Skeletal muscle satellite cell (primary cell): ENCODE results near the gene CD81.

Experiments
- H3K27me3 ChIP-seq: 2 replicates; pipeline ENCODE4 v1.7.0; 2013; ENCODE audit warnings: low read length; ENCODE audit not compliant: control insufficient read depth, insufficient read depth
- H3K36me3 ChIP-seq: 2 replicates; pipeline ENCODE4 v1.7.0; 2013; ENCODE audit warnings: mild to moderate bottlenecking, control low read depth, low read length; ENCODE audit not compliant: insufficient read depth
- H3K4me1 ChIP-seq: 2 replicates; pipeline ENCODE4 v1.7.0; 2013; ENCODE audit warnings: low read length; ENCODE audit not compliant: control insufficient read depth, insufficient read depth
- H3K4me2 ChIP-seq: 2 replicates; pipeline ENCODE4 v1.7.0; 2013; ENCODE audit warnings: mild to moderate bottlenecking, low read length
- H3K4me3 ChIP-seq: 2 replicates; pipeline ENCODE4 v1.7.0; 2013; ENCODE audit warnings: low read length
- H3K9ac ChIP-seq: 2 replicates; pipeline ENCODE4 v1.7.0; 2013; ENCODE audit warnings: mild to moderate bottlenecking, low read depth, low read length, moderate library complexity
- H3K9me3 ChIP-seq: replicated peaks from 2 replicates; pipeline ENCODE4 v1.7.0; 2013; ENCODE audit warnings: mild to moderate bottlenecking, control low read depth, low read length

CD81 gene

GRCh38 chr11:2440646-2441045 is 63.5 kb downstream of the CD81 start:
- H3K36me3 ChIP-seq = no peaks in the 10 kb centered on the region
- H3K27me3 ChIP-seq = peaks cover 51% of the 10 kb centered on the region
- H3K4me1 ChIP-seq = no peaks in the 10 kb centered on the region
- H3K4me3 ChIP-seq = no peak overlapping the region
- no peaks in the 10 kb centered on the region for H3K9me3 ChIP-seq
- H3K9ac ChIP-seq = no peak overlapping the region
- H3K4me2 ChIP-seq = no peak overlapping the region

DNA sequence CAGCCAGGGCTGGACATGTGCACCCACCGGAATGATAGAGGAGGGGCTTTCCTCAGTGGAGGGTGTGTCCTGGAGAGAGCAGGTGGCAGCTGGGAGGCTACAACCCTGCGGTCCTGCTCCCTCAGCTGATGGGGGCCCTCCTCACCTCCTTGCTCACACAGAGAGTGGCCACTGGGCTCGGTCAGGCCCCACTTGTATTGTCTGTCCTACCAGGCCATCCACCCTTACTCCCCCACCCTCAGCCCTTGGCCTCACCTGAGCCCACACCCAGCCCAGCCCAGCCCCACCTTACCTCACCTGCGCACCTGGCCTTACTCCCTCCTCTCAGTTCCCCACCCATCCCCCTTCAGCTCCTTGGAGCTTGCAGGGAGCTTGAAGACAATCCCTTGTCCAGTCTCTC is 64.1 kb downstream of the CD81 start:
- H3K9ac ChIP-seq = no peak overlapping the region
- no peak overlapping the region for H3K4me3 ChIP-seq
- no peaks in the 10 kb centered on the region for H3K36me3 ChIP-seq
- no peak overlapping the region for H3K4me2 ChIP-seq
- H3K9me3 ChIP-seq = no peaks in the 10 kb centered on the region
- H3K4me1 ChIP-seq = no peaks in the 10 kb centered on the region
- H3K27me3 ChIP-seq = peaks cover 50% of the 10 kb centered on the region

DNA sequence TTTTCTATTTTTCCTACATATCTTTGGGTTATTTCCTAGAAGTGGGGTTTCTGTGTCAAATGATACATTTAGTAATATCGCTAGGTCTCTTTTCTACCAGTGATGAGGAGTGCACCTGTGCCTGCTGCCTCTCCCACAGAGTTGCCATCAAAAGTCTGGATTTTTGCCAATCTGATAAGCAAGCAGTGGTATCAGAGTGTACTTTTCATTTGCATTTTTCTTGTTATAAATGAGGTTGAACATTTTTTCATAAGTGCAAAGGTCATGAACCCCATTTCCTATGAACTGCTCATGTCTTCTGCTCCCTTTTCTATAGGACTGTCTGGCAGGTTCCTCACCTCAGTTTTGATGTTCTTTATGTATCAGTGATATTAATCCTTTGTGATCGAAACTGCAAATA is 65.5 kb downstream of the CD81 start:
- Histone ChIP-seq H3K9me3 (no peaks in the 10 kb centered on the region), H3K27me3 (peaks cover 55% of the 10 kb centered on the region), H3K4me3 (no peak overlapping the region), H3K9ac (no peak overlapping the region), H3K4me2 (no peak overlapping the region), H3K36me3 (no peaks in the 10 kb centered on the region), H3K4me1 (no peaks in the 10 kb centered on the region)

- Histone ChIP-seq H3K9ac (no peak overlapping the region), H3K9me3 (no peaks in the 10 kb centered on the region), H3K4me1 (no peaks in the 10 kb centered on the region), H3K27me3 (peaks cover 59% of the 10 kb centered on the region), H3K4me3 (no peak overlapping the region), H3K36me3 (no peaks in the 10 kb centered on the region), H3K4me2 (no peak overlapping the region)
Measured at GRCh38 chr11:2443406-2443805, 66.3 kb downstream of the CD81 start.

DNA sequence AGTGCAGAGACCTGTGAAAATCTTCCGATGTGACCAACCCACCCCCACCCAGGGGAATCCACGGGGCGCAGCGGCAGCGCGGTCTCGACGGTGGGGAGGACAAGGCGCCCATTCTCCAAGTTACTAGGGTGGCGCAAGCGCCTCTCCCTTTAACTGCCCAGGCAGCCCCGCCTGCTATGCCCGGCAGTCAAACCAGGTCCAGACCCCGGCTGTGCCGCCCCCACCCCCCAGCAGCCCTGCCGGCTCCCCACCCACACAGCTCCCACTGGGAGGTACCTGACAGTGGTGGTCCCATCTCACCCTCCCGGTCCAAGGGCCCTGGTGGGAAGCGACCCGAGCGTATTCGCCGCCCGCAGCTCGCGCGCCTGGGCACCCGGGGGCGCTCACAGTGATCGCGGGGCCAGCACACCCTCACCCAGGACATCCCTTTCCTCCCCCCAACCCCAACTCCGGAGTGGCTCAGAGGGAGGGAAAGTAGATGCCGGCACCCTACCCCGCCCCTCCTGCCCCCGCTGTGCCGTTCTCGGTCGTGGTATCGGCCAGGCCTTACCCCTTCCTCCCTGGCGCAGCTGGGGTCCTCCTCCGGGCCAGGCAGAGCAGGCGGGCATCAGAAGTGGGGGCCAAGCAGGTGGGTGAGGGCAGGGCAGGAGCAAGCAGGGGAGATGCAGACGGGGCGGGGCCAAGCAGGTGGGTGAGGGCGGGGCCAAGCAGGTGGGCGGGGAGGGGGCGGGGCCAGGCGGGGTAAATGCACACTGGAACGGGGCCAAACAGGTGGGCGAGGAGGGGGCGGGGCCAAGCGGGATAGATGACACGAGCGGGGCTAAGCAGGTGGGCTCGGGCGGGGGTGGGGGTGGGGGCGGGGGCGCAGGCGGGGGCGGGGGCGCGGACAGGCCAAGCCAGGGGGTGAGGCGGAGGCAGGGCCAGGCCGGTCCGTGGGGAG is 67.0 kb downstream of the CD81 start, which contains the start of gene TRPM5:
Gene TRPM5 (minus strand): TSS at position 634 of the 940 bp plus-strand sequence. CDS start 21,478 bp downstream, outside the sequence.
- Histone ChIP-seq H3K4me3 (no peak within 1 kb of the TSS), H3K4me1 (no peaks in the 10 kb centered on the region), H3K4me2 (peak within 1 kb of the TSS; percentile 20), H3K36me3 (no peaks in the 10 kb centered on the region), H3K27me3 (peaks cover 61% of the 10 kb centered on the region), H3K9me3 (no peaks in the 10 kb centered on the region), H3K9ac (no peak within 1 kb of the TSS)

GRCh38 chr11:2444821-2445745 is 68.0 kb downstream of the CD81 start, which contains the start of gene KCNQ1:
KCNQ1 (plus strand) TSS chr11:2445008; CDS start chr11:2445099, 91 bp downstream.
- Histone ChIP-seq H3K4me1 (no peaks in the 10 kb centered on the region), H3K4me3 (no peak within 1 kb of the TSS), H3K9me3 (no peaks in the 10 kb centered on the region), H3K27me3 (peaks cover 66% of the 10 kb centered on the region), H3K36me3 (no peaks in the 10 kb centered on the region), H3K4me2 (peak within 1 kb of the TSS; percentile 20), H3K9ac (no peak within 1 kb of the TSS)

DNA sequence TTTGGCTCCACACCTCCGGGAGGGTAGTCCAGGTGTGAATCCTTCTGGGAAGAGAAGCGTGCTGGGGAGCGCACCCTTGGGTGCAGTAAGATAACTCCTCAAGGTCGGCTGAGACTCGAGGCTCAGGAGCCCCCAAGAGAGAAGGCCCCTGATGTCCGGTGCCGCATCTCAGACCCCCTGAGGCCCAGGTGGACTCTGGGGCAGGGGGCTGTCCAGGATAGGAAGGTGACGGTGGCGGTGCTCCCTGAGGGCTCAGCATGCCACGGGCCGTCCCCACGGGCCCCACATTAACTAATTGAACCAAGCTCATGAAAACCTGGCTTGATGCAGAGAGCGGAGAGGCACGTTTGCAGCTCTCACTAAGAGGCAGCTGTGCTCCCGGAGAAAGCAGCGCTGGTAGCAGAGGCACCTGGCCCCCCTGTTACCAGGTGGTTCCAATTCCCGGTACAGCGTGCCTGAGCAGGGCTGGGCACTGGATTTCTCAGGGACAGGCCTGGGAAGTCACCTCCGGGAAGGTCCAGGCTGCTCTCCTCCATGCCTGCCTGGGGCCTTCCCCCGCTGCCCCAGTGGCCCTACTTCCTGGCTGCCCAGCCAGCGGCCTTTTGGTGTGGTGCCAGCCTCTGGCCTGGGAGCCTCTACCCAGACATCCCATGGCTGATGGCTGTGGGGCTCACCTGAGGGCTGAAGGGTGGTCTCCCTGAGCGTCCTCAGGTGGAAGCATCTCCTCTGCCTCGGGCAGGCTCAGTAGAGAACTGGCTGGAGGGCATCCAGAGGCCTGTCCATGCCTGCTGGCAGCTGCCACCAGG is 68.8 kb downstream of the CD81 start:
- Histone ChIP-seq H3K27me3 (peaks cover 72% of the 10 kb centered on the region), H3K36me3 (no peaks in the 10 kb centered on the region), H3K9me3 (no peaks in the 10 kb centered on the region), H3K4me1 (no peaks in the 10 kb centered on the region), H3K9ac (no peak overlapping the region), H3K4me3 (no peak overlapping the region), H3K4me2 (no peak overlapping the region)

DNA sequence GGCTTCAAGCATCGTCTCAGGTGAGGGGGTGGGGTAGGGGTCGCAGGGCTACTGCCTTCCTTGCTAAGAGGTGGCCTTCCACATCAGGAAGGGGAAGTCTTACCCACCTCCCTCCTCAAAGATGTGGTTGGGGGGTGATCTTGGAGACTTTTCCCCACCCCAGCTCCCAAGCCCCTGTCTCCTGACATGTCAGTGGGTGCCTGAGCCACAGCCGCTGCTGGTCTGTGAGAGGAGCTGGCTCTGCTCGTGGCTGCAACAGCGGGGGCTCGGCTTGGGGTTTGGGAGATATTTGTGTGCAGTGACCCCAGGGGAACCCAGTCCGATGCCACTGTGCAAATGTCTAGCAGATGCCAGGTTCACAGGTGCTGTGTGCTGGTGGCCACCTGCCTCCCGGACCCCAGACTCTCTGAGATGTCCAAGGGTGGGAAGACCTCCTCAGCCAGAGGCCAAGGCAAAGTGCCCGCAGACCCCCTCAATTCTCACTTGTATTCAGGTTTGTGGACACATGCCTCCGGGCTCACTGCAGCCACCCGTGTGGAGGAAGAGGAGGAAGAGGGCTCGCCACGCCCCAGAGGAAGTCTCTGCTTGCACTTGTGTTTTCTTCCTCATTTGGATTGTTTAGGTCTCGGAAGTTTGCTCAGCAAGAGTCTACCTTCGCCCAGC is 69.6 kb downstream of the CD81 start:
- no peak overlapping the region for H3K4me3 ChIP-seq
- H3K36me3 ChIP-seq = no peaks in the 10 kb centered on the region
- H3K4me1 ChIP-seq = no peaks in the 10 kb centered on the region
- H3K4me2 ChIP-seq = no peak overlapping the region
- peaks cover 79% of the 10 kb centered on the region for H3K27me3 ChIP-seq
- no peaks in the 10 kb centered on the region for H3K9me3 ChIP-seq
- H3K9ac ChIP-seq = no peak overlapping the region
